ENCODE results near the gene FDX1. TPM values are rescaled to one million over a fixed set of nuclear protein-coding genes. Genes with fewer than 3 reads are reported as not detected.

The FDX1 gene
- polyA plus RNA-seq, 3 donors: 3.9 to 20.2 (median 12.8) TPM

DNA sequence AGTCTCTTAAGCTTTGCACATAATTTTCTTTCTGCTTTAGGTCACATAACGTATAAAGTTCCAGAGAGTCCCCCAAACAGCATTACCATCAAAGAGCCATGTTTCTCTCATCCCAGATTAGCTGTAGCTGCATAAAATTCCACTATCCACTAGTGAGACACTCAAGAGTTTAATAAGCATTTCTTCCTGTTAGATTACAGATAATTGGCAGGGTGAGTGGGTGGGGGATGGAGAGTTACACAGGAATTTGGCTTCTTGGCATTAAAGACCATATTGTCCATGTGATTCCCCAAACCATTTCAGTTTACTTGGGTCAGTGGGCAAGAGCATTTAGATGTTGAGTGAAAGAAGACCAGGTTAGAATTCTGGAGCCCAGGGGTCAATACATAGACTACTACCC lies 82.3 kb downstream of the FDX1 start:
- Histone ChIP-seq H3K36me3 (replicated peaks in 1 of 2; ENCODE audit: control insufficient read depth in 1 of 2, insufficient read depth in 2 of 2, low read length in 2 of 2) (no peaks in the 10 kb centered on the region), H3K9me3 (replicated peaks in 1 of 2; ENCODE audit: control insufficient read depth in 1 of 2, insufficient read depth in 1 of 2, low read length in 2 of 2) (no peaks in the 10 kb centered on the region), H3K4me1 (ENCODE audit: control insufficient read depth in 1 of 2, insufficient read depth in 2 of 2, low read length in 2 of 2) (no peaks in the 10 kb centered on the region), H3K9ac (ENCODE audit: insufficient read depth, low read length, poor library complexity, severe bottlenecking) (no peak overlapping the region), H3K27ac (ENCODE audit: low read depth in 1 of 2, low read length in 2 of 2) (no peak overlapping the region), H3K27me3 (ENCODE audit: control insufficient read depth in 2 of 2, insufficient read depth in 2 of 2, low read length in 2 of 2) (no peaks in the 10 kb centered on the region), H3K4me3 (replicated peaks in 1 of 3; ENCODE audit: low read depth in 2 of 3, low read length in 3 of 3) (no peak overlapping the region), H4K20me1 (ENCODE audit: insufficient read depth, low read length) (no peaks in the 10 kb centered on the region), H3K79me2 (ENCODE audit: insufficient read depth, low read length) (no peaks in the 10 kb centered on the region), H2AFZ (ENCODE audit: insufficient read depth, low read depth, low read length, poor library complexity, severe bottlenecking) (no peak overlapping the region), H3K4me2 (replicated peaks; ENCODE audit: extremely low read depth, low read length, poor library complexity, severe bottlenecking) (no peak overlapping the region)
- no peaks in the 10 kb centered on the region for H3K4me1 Mint-ChIP-seq
- intact Hi-C loops (cut with micrococcal nuclease): no loop called here
- H3K9me3 Mint-ChIP-seq: peaks cover 0 to 3% (median 2%) of the 10 kb centered on the region in 7 donors
- WGBS (ENCODE audit: insufficient coverage): no CpG with 5 or more reads among the region's 1 CpG
- H3K36me3 Mint-ChIP-seq: no peaks in the 10 kb centered on the region
- H3K27me3 Mint-ChIP-seq (ENCODE audit: low read depth in 3 of 3): peaks cover 0 to 2% (median 2%) of the 10 kb centered on the region in 3 donors
- no peak overlapping the region for H3K27ac Mint-ChIP-seq
- DNase-seq: no peak
- no peak overlapping the region for H3K4me3 Mint-ChIP-seq
- TF ChIP-seq, protein P1, sequence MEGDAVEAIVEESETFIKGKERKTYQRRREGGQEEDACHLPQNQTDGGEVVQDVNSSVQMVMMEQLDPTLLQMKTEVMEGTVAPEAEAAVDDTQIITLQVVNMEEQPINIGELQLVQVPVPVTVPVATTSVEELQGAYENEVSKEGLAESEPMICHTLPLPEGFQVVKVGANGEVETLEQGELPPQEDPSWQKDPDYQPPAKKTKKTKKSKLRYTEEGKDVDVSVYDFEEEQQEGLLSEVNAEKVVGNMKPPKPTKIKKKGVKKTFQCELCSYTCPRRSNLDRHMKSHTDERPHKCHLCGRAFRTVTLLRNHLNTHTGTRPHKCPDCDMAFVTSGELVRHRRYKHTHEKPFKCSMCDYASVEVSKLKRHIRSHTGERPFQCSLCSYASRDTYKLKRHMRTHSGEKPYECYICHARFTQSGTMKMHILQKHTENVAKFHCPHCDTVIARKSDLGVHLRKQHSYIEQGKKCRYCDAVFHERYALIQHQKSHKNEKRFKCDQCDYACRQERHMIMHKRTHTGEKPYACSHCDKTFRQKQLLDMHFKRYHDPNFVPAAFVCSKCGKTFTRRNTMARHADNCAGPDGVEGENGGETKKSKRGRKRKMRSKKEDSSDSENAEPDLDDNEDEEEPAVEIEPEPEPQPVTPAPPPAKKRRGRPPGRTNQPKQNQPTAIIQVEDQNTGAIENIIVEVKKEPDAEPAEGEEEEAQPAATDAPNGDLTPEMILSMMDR (IDR thresholded peaks at IDR 0.05): no peak

DNA sequence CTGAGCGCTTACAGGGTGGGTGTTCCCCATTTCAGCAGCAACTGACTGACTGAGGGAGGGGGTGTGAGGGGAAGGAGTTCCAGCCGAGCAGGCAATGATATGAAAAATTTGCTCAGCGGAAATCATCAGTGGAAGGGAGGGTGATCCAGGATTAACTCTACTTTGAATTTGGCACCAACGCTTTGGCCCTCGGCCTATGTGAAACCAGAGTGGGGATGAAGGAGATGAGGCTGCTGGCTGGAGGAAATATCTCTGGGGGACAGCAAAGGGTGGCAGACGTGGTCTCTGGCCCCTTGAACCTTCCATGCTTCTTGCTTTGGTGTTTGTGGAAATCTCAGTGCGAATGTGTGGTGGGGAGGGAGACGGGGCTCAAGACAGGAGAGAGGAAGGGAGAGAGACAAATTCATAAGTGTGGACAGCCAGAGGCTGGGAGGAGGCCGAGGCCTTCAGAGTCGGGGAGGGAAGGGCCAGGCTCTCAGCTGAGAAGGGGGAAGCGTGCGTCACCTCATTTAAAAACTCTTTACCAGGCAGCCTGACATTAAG lies 83.6 kb downstream of the FDX1 start:
- Mint-ChIP-seq H3K9me3 (peaks cover 1 to 13% (median 6%) of the 10 kb centered on the region in 7 donors), H3K4me1 (no peaks in the 10 kb centered on the region), H3K36me3 (no peaks in the 10 kb centered on the region), H3K27ac (peak overlapping the region in 2 of 7 donors; percentile 19 to 31), H3K27me3 (ENCODE audit: low read depth in 3 of 3) (peaks cover 0 to 4% (median 2%) of the 10 kb centered on the region in 3 donors), H3K4me3 (no peak overlapping the region)
- H3K4me3 ChIP-seq (replicated peaks in 1 of 3; ENCODE audit: low read depth in 2 of 3, low read length in 3 of 3): no peak overlapping the region
- H3K9ac ChIP-seq (ENCODE audit: insufficient read depth, low read length, poor library complexity, severe bottlenecking): no peak overlapping the region
- DNase-seq: no peak
- H3K36me3 ChIP-seq (replicated peaks in 1 of 2; ENCODE audit: control insufficient read depth in 1 of 2, insufficient read depth in 2 of 2, low read length in 2 of 2): no peaks in the 10 kb centered on the region
- TF ChIP-seq, protein P1 (IDR thresholded peaks at IDR 0.05): no peak
- H3K4me1 ChIP-seq (ENCODE audit: control insufficient read depth in 1 of 2, insufficient read depth in 2 of 2, low read length in 2 of 2): no peaks in the 10 kb centered on the region
- no peaks in the 10 kb centered on the region for H3K79me2 ChIP-seq (ENCODE audit: insufficient read depth, low read length)
- H3K9me3 ChIP-seq (replicated peaks in 1 of 2; ENCODE audit: control insufficient read depth in 1 of 2, insufficient read depth in 1 of 2, low read length in 2 of 2): peaks cover 0 to 2% of the 10 kb centered on the region in 2 donors
- no peaks in the 10 kb centered on the region for H3K27me3 ChIP-seq (ENCODE audit: control insufficient read depth in 2 of 2, insufficient read depth in 2 of 2, low read length in 2 of 2)
- intact Hi-C loops (cut with micrococcal nuclease): no loop called here
- H3K4me2 ChIP-seq (replicated peaks; ENCODE audit: extremely low read depth, low read length, poor library complexity, severe bottlenecking): no peak overlapping the region
- H3K27ac ChIP-seq (ENCODE audit: low read depth in 1 of 2, low read length in 2 of 2): no peak overlapping the region
- no peak overlapping the region for H2AFZ ChIP-seq (ENCODE audit: insufficient read depth, low read depth, low read length, poor library complexity, severe bottlenecking)
- WGBS (ENCODE audit: insufficient coverage): 94% methylated on average over 7 of the region's 12 CpGs
- no peaks in the 10 kb centered on the region for H4K20me1 ChIP-seq (ENCODE audit: insufficient read depth, low read length)

Data from CD14-positive monocyte (primary cell).